Kidney tubule cell (primary cell): ENCODE data around the gene PRDX6.
"Not testable (repeated sequence)": the region's sequence is repeated elsewhere in the genome, so short reads cannot be mapped to it uniquely, and the experiment has no call there.

Source experiments
- DNase-seq: peaks from one replicate; pipeline ENCODE4 v3.0.0-alpha.2; 2018; ENCODE audit warnings: low spot score

The PRDX6 gene

DNA sequence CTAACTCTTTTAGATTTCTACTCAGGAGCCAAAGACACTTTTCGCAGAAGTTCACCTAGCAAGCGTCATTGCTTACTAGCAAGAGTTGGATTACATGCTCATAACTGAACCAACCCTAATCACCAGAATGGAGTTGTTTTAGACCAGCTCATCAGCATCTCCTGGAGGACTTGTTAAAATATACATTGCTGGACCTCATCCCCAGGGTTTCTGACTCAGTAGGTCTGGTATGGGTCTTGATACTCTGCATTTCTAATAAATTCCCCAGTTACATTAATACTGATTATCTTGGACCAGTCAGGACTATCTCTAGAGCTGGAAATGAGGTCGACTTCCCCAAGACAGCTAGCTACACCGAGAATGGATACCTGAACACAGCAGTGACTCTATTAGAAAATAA is 9.7 kb upstream of the PRDX6 start:
- DNase-seq = no peak

DNA sequence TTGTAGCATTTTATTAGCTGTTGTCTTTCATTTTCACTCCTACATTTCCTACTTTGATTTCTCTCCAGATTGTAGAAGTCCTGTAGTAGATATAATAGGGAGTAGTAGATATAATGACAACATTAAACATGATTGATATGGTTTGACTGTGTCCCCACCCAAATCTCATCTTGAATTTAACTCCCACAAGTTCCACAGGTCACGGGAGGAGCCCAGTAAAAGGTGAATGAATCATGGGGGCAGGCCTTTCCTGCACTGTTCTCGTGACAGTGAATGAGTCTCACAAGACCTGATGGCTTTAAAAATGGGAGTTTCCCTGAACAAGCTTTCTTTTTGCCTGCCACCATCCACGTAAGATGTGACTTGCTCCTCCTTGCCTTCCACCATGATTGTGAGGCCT is 7.5 kb upstream of the PRDX6 start:
- no peak for DNase-seq

DNA sequence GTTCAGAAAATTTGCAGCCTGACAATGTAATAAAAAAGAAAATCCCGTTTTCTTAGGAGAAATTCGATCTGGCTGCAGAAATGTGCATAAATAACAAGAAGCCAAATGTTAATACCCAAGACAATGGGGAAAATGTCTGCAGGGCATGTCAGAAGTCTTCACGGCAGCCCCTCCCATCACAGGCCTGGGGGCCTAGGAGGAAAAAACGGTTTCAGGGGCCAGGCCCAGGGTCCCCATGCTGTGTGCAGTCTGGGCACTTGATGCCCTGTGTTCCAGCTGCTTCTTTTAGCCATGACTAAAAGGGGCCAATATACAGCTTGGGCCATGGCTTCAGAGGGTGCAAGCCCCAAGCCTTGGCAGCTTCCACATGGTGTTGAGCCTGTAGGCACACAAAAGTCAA is 6.5 kb upstream of the PRDX6 start:
- DNase-seq = no peak

DNA sequence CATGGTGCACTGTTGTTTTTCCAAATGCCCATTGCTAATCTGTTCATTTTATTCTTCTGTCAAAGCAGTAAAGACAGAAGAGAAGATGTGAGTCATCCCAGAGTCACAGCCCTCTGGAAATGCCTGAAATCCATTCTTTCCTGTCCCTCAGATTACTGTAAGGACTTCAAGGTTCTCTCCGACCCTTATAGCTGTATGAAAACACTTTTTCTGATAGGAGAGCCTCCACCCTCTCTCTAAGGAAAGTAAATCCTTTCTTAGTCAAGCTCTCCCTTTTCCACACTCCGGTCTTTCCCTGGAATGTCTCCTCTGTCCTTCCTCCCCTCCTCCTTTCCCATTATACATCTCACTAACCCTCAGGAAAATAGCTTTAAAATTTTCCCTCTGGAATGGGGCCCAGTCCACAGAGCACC is 3.5 kb upstream of the PRDX6 start:
- DNase-seq = peak; percentile 60

DNA sequence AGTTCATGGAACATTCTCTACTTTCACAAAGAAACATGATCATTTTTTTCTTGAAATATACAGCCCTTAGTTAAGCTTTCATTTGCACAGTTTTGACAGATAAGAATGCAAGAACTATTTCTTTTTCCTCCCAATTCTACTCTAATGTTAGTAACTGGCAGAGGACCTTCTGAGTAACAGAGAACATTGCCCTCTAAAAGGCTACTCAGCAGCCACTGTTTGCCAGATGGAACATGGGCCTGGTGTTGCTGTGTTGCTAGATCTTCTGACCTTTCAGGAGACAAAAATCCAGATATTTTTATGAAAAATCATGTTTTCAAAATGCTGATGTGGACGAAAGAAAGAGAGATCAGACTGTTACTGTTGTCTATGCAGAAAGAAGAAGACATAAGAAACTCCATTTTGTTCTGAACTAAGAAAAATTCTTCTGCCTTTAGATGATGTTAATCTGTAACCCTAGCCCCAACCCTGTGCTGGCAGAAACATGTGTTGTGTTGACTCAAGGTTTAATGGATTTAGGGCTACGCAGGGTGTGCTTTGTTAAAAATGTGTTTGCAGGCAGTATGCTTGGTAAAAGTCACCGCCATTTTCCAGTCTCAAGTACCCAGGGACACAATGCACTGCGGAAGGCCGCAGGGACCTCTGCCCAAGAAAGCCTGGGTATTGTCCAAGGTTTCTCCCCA is 2.9 kb upstream of the PRDX6 start:
- no peak for DNase-seq

DNA sequence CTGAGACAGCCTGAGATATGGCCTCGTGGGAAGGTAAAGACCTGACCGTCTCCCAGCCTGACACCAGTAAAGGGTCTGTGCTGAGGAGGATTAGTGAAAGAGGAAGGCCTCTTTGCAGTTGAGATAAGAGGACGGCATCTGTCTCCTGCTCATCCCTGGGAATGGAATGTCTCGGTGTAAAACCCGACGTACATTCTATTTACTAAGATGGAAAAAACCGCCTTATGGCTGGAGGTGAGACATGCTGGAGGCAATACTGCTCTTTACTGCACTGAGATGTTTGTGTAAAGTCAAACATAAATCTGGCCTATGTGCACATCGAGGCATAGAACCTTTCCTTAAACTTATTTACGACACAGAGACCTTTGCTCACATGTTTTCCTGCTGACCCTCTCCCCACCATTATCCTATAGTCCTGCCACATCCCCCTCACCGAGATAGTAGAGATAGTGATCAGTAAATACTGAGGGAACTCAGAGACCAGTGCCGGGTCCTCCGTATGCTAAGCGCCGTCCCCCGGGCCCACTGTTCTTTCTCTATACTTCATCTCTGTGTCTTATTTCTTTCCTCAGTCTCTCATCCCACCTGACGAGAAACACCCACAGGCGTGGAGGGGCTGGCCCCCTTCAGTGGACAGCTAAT is 2.2 kb upstream of the PRDX6 start:
- not testable (repeated sequence) for DNase-seq

GRCh38 chr1:173475564-173476196 is 1.5 kb upstream of the PRDX6 start:
- peak; percentile 41 for DNase-seq

DNA sequence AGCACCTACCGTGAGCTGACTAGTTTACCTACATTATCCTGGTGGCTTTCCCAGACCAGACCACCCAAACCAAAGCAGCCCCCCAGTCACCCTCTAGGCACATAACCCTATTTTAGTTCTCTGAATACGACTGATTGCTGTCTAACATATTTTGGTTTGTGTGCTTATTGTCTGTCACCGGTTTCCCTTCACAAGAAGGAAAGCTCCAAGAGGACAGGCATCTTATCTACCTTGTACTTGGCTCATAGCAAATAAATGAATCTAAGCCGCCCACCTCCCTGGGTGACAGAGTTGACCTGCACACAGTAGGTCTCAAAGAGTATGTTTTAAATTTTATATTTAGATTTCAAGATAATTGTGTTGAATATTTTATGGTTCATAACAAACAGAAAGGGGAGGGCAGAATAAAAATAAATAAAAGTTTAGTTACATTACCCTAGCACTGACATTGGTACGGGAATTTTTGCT is 904 bp upstream of the PRDX6 start:
- DNase-seq = no peak

- peak; percentile 95 for DNase-seq
These were observed 360 bp upstream of the PRDX6 start for GRCh38 chr1:173476665-173477285.

DNA sequence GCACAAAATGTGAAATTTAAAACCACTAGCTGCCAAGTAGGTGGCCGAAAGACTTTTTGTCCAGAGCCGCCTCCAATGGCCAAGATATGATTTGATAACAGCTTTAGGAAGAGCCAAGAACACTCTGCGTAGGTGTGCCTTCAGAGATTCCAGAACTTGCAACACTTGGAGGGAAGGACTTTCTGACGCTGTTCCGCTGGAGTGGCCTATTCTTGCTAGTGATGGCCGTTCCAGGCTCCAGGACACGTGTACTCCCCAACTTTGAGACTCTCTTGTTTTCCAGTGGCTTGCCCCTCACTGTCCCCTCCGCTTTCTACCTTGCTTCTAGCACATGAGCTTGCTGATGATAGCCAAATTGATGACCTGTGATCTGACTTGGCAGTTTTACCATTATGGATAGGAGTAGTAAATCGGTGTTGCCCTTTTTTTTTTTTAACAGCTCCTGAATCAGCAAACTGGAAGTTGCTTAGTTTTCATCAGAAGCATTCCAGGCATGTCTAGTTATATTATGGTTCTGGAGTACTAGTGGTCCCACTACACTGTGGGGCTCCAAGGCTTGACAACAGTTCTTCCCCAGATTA is 1.0 kb downstream of the PRDX6 start:
- peak; percentile 56 for DNase-seq

DNA sequence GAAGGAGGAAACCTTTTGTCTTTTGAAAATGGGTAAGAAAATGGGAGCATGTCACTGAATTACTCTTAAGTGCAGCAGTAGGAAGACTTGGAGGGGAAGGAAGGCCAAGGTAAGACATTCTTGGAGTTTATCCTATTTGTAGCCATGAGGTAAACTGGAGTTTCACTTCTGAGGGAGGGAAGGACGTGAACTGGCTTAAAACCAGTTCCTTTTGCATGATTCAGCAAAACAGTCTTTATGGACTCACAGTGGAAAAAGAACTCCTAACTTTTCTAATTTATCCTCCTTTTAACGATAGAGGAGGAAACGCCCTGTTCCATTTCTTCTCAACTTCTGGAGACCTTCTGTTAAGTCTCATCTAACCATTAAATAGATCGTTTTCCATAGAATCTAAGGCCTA is 2.5 kb downstream of the PRDX6 start:
- peak; percentile 19 for DNase-seq

DNA sequence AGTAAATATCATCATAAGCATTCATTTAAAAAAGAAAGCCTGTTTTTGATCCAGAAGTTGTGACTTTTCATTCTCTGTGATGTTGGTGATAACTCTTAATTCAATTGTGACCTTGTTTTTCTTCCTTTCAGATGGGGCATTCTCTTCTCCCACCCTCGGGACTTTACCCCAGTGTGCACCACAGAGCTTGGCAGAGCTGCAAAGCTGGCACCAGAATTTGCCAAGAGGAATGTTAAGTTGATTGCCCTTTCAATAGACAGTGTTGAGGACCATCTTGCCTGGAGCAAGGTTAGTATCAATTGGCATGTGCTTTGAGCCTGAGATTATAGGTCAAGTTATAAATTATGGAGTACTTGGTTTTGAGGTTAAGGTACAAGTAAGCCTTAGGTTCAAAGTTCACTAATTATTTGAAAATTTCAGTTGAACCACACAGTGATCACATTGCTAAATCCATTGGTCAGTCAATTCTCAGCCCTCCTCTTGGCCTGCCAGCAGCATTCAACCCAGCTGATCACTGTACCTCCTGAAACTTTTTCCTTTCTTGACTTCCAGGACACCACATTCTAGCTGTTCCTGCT is 4.1 kb downstream of the PRDX6 start:
- no peak for DNase-seq

- no peak for DNase-seq
These were observed 5.5 kb downstream of the PRDX6 start for GRCh38 chr1:173482683-173483082.

GRCh38 chr1:173484276-173484675 is 7.1 kb downstream of the PRDX6 start:
- no peak for DNase-seq

DNA sequence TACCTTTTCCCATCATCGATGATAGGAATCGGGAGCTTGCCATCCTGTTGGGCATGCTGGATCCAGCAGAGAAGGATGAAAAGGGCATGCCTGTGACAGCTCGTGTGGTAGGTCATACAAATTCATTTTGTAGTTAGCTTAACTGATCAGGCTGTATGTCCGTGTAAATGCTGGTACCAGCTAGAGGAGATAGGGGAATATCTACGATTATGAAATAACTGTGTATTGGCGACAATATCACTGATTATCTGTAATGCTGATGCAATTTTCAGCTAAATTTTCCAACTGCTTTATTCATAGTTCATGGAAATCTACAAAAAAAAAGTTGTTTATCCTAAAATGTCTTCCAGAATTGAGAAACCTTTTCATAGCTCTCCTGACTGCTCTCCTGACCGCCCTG is 8.3 kb downstream of the PRDX6 start:
- DNase-seq = no peak

- DNase-seq = no peak
These were observed 10.9 kb downstream of the PRDX6 start for GRCh38 chr1:173488001-173488400.

DNA sequence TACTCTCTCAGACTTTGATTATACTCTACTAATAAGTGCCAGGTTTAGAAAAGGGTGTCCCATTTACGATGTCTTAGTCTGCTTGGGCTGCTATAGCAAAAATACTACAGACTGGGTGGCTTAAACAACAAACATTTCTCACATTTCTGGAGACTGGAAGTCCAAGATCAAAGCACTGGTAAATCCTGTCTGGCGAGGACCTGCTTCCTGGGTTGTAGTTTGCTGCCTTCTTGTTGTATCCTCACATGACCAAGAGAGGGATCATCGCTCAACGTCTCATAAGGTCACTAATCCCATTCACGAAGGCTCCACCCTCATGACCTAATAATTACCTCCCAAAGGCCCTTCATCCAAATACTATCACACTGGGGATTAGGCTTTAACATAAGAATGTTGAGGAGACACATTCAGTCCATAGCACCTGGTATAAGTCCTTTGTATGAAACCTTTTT is 12.0 kb downstream of the PRDX6 start:
- no peak for DNase-seq

- DNase-seq = no peak
These were observed 12.8 kb downstream of the PRDX6 start for GRCh38 chr1:173489929-173490328.

- DNase-seq = no peak
These were observed 14.4 kb downstream of the PRDX6 start for GRCh38 chr1:173491508-173491907.

GRCh38 chr1:173493125-173493524 is 16.0 kb downstream of the PRDX6 start:
- not testable (repeated sequence) for DNase-seq

GRCh38 chr1:173495609-173496267 is 18.6 kb downstream of the PRDX6 start:
- DNase-seq = no peak
